GM19025 (cell line): ENCODE measurements around the gene RNF10.

ENCODE experiments used
- ATAC-seq: cut with Tn5 transposase; IDR thresholded peaks from one replicate; pipeline ENCODE4 v1.9.1; 2021; ENCODE audit warnings: mild to moderate bottlenecking, low read depth, moderate library complexity; ENCODE audit not compliant: unreplicated experiment

RNF10 gene

DNA sequence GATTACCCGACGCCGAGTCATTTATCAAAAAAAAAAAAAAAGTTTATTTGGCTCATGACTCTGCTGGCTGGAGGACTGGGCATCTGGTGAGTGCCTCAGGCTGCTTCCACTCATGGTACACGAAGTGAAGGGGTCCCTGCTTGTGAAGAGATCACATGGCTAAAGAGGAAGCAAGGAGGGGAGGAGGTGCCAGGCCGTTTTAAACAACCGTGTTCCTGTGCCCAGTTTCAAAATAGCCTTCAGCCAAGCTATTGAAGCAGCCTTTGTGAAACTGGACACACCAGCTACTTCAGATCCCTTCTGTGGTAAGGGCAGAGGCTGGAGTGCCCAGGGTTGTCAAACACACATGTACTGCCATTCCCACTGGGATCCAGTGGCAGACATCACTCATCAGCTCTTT lies 39.4 kb downstream of the RNF10 start:
- ATAC-seq, result no peak

DNA sequence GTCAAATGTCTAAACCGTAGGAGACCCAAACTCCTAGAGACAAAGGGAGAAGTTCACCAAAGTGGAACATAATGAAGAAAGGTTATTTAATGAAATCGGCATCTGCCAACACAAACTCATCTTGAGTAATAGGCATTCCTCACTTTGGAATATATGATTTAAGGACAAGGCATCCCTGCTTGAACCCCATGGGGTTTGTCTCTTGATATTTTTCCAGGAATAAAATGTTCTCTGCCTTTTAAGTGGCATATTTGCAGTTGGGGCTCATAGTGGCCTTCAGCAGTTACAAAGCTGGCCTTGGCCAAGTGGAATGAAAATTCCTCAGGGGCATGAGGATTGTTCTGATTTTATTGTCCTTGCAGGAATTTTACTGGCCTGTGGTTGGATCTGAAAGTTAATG lies 40.0 kb downstream of the RNF10 start:
- no peak for ATAC-seq

DNA sequence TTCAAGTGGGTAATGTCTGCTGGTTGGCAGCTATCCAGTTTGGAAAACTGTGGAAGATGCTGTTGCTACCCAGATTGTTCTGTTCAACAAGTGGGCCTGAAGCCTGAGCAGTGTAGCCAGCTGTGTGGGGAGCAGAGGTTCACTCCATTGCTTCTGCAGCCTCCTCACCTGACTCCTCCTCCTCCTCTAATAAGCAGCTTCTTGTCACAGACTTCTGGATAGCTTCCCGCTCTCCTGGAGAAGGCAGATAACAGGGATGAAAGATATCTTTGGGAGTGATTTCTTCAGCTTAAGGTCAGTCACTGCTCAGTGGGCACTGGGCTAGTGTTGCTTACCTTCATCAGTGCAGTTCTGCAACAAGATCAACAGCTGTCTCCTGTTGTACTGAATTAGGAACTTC lies 45.0 kb downstream of the RNF10 start:
- ATAC-seq, result no peak

DNA sequence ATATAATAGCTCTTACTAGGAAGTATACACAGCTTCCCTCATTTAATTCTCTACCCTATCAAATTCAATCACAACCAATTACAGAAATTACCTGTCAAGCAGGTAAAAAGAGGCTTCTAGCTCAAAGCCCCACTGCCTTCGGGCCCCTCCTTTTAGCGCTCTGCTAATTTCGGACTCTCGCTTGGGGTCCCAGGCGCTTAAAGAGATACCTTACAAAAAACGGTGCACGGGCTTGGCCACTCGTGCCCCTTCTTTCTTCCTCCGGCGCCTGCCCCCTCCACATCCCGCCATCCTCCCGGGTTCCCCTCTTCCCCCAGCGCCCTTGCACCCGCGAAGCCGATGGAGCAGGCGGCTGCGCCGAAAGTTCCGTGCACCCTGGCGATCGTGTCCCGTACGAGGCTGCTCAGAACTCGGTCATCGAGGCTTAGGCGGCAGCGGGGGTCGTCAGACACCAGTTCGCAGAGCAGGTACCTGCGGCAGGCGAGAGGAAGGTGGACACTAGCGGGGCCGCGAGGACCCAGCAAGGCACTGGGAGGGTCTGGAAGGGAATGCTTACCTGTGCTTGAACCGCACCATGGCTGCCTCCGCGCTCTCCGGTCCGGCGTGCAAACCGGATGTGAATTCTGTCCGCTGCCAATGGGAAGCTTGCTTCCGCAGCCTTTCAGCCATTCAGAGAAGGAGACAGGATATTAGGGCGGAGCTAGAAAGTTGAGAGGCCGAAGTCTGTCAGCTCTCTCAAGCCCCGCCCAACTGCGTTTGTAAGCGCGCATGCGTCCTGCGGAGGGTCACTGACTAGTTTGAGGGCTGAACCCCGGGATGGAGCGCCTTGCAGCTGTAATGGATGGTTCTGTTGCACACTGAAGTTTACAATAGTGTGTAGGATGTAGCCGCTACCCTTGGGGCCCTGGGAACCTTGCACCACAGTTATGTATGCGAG lies 46.9 kb downstream of the RNF10 start, which contains the start of gene POP5:
TSS of gene POP5 (minus strand) at position 616 of the 937 bp plus-strand sequence. CDS start at position 576, 40 bp downstream.
- ATAC-seq, result peak; percentile 91

DNA sequence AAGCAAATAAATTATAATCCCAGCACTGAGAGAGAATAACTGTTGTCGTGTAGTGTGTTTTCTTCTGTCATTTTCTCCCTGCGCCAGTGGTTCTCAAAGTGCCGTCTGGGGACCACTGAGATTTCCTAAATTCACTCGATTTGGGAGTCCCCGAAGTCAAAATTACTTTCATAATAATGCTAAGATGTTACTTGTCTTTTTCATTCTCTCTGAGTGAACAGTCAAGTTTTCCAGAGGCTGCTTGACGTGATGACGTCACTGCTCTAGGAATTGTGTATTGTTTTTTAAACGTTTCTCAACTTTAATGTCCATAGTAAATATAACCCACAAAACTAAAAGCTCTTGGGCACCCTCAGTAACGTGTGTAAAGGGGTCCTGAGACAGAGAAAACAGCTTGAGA lies 47.8 kb downstream of the RNF10 start:
- no peak for ATAC-seq

DNA sequence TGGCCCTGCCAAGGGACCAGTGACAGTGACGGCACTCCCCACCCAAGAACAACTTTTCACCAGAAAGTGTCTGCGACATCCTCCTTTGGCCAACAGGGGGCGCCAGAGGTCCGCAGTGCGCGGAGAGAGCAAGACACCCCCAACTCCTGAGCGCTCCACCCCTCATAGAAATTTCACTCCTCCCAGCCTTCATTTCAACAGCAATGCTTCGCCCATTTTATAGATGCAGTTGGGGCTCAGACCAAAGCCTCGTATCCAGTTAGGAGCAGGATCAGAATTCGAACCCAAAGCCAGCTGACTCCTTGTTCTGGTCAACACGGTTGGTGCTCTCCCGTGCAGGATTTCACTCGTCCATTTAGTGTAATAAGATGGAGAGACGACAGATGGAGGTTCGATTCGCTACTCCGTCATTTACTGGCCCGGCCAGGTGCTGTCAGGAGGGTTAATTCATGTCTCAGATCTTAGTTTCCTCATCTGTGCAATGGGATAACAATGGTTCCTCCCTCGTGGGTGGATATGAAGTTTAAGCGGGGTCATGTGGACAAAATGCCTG lies 49.4 kb downstream of the RNF10 start:
- ATAC-seq, result no peak

DNA sequence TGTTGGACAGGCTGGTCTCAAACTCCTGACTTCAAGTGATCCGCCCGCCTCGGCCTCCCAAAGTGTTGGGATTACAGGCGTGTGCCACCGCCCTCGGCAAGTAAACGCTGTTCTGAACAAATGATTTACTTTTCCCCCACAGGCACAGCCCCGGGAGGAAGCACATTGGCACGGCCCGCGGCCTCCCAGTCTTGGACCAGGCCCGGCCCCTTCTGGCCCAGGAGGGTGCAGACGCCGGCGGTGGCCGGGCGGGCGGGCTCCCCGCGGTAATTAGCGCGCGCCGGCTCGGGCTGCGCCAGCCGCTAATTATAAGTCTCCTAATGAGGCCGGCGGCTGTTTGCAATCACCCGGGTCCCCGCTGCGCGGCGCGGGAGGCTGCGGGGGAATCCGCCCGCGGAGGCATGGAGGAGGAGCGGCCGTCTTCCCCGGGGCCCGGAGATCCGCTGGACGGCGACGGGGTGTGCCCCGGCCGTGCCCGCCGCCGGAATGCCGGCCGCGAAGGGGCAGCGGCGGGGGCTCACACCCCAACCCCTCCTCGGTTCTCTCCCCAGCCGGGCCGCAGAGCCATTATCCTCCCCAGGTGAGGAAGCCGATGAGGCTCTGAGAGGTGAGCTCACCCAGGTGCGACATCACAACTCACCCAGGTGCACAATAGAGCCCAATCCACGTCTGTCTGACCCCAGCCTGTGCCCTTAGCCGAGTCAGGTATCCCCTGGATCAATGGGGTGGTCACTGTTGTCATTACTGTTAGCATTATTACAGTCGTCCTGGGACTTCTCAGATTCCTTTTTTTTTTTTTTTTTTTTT lies 50.4 kb downstream of the RNF10 start:
- ATAC-seq, result no peak

DNA sequence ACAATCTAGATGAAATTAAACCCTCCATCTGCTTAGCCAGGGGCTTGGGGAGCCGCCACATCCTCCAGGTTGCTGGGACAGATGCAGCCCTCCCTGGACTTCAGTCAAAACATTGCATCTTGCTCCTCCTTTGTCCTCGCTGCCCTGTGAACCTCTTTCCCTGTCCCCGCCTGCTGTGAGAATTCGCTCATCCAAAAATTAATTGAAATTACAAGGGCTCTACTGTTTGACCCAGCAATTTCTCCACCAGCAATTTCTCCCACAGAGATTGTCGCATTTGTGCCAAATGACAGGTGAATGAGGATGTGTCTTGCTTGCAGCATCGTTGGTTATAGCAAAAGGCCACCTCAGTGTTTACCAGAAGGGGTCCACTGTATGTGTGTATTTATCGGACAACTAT lies 52.0 kb downstream of the RNF10 start:
- no peak for ATAC-seq

DNA sequence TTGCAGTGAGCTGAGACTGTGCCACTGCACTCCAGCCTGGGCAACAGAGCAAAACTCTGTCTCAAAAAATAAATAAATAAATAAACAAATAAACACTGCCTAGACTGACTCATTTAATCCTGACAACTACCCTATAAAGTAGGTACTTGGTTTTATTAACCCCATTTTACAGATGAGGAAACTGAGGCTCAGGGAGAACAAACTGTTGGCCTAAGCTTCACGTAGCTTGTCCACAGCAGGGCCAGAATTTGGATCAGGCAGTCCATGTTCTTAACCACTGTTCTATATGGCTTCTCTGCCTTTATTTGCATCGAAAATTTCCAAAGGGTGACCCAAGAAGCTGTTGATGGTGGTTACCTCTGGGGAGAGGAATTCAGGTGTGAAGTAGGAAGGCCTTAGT lies 52.7 kb downstream of the RNF10 start:
- ATAC-seq, result no peak

DNA sequence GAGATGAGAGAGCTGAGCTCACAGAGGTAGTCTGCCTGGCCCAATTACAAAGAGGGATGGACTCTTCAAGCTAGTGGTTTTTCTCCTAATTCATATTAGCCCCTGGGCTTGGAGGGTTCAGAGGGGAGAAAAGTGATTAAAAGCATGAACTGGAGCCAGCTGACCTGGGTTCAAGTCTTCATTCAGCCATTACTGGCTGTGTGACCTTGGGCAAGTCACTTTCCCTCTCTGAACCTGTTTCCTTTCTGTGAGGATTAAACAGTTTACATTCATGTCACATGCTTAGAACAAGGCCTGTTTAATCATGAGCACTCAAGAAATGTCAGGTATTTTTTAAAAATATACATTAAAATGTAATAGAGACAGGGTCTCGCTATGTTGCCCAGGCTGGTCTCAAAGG lies 54.2 kb downstream of the RNF10 start:
- no peak for ATAC-seq

DNA sequence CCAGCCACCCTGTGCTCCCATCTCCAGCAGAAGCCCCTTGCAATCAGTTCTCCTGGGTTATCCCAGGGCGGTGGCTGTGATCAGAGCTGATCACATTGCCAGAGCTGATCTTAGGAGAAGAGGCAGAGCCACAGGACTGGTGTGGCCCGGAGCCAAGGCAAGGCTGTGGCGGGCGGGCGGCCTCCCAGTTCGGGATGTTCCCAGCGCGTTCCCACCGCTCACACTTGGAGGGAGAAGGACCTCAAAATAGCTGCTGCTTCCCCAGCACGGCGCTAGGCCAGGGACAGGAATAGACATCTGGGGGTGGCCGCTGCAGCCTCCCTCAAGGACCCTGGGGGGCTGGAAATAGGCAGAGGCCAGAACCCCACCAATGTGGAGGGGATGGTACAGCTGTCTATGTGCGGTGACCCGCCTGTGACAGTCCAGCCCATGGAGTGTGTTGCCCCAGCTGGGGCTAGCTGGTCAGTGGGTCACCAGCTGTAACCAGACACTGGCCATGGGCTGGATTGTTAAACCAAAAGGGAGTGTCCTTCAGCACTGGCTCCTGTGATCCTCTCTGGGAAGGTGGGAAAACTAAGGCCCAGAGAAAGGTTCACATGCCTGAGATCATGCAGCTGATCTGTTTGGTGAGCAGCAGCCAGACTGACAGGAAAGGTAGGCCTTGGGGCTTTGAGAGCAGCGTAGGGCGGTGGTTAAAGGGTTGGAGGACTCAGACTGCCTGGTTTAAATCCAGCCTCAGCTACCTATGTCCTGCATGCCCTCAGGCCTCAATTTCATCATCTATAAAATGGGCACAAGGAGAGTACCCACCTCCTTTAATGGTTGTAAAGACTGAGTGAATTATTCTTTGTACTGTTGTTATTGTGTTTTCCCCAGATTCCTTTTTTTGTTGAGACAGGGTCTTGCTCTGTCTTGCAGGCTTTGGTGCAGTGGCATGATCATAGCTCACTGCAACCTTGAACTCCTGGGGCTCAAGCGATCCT lies 55.1 kb downstream of the RNF10 start:
- ATAC-seq, result no peak

DNA sequence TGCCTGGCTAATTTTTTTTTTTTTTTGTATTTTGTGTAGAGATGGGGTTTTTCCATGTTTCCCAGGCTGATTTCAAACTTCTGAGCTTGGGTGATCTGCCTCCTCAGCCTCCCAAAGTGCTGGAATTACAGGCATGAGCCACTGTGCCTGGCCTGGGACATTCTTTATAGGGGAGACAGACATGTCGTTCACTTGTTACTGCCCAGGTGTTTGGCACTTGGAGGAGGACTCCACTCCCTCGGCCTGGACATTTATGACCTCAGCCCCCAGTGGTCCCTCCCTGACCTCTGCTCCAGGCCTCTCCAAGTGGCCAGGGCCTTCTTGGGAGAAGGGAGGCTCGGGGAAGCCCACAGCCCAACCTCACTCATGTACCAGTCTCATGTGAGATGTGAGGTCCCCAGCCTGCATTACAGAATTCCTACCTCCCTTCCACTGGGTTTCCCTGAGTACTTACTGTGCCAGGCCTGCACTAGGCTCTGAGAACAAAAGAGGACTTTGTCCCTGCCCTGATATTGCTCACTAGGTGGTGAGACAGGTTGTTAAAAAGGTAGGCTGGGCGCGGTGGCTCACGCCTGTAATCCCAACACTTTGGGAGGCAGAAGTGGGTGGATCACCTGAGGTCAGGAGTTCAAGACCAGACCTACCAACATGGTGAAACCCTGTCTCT lies 56.7 kb downstream of the RNF10 start:
- ATAC-seq, result no peak

DNA sequence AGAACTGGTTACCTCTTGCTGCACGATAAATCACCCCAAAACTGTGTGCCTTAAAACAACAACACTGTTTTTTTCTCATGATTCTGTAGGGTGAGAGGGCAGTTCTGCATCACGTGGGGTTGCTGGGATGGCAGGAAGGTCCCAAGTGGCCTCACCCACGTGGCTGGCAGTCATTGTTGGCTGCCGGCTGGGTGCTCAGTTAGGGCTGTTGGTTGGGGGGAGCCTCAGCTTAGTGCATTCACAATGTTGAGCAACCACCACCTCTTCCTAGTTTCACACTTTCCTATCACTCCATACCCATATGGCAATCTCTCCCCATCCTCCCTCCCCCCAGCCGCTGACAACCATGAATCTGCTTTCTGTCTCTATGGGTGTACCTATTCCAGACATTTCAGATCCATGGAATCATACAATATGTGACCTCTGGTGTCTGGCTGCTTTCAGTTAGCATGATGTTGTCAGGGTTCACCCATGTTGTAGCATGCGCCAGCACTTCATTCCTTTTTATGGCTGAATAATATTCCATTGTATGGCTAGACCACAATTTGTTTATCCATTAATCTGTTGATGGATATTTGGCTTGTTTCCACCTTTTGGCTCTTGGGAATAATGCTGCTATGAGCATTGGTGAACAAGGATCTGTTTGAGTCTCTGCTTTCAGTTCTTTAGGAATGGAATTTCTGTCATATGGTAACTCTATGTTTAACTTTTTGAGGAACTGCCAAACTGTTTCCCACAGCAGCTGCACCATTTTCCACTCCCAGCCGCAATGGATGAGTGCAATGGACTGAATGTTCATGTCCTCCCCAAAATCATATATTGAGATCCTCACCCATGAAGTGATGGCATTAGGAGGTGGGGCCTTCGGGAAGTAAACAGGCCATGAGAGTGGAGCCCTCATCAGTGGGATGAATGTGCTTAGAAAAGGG lies 58.2 kb downstream of the RNF10 start:
- ATAC-seq, result no peak

DNA sequence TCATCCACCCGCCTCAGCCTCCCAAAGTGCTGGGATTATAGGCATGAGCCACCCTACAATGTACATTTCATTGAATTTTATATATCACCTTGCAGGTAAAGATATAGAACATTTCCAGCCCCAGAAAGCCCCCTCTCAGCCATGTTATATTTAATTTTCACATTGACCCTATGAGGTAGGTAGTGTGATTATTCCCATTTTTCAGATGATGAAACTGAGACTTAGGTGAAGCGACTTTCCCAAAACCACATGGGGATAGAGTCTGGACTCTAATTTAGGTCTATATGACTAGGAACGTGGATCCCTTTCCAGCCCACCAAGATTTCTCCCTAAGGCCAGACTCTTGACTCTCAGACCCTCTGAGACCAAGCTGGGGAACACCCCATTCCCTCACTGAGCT lies 62.7 kb downstream of the RNF10 start:
- no peak for ATAC-seq

DNA sequence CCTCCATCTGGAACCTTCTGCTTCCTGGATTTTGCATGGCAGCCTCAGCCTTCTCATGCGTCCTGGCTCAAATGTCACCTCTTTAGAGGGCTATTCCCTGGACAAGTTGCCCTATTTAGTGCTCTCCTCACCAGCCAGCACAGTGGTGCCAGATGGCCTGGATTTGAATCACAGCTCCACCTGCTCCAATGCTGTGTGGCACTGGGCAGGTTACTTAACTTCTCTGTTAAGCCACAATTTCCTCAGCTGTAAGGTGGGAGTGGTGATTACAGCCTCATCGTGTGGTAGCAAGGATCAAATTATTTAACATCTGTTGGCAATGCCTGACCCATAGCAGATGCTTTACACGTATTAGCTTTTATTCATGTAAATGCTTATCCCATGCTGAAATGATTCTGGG lies 63.7 kb downstream of the RNF10 start:
- no peak for ATAC-seq

DNA sequence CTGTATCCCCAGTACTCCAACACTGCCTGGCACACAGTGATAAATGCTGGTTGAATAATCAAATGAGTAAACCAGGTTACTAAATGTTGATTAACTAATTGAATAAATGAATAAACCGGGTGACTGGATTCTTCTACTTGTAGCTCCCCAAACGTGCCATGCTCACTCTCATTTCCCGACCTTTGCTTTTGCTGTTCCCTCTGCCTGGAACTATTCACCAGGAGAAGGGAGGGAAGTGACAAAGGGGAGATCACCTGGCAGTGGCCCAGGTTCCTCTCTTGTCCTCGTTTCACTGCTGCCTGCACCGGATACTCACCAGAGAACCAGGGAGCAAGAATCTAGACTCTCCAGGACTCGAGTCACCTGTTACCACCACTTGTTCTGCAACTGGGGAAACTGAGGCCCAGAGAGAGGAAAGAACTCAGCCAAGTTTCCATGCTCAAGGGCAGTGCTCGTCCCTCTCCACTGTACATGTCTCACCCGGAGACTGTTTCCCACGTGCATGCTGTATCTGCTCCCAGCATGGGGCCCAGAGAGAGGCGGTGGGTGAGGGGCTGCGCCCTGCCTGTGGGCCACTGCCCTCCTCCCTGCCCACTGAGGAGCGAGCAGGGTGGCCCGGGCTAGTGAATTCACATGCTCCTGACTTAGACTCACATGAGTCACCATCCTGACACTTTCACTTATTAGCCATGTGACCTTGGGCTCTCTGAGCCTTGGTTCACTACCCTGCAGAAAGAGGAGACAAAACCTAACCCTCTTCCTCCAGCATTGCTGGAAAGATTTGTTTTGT lies 64.7 kb downstream of the RNF10 start:
- ATAC-seq, result no peak

DNA sequence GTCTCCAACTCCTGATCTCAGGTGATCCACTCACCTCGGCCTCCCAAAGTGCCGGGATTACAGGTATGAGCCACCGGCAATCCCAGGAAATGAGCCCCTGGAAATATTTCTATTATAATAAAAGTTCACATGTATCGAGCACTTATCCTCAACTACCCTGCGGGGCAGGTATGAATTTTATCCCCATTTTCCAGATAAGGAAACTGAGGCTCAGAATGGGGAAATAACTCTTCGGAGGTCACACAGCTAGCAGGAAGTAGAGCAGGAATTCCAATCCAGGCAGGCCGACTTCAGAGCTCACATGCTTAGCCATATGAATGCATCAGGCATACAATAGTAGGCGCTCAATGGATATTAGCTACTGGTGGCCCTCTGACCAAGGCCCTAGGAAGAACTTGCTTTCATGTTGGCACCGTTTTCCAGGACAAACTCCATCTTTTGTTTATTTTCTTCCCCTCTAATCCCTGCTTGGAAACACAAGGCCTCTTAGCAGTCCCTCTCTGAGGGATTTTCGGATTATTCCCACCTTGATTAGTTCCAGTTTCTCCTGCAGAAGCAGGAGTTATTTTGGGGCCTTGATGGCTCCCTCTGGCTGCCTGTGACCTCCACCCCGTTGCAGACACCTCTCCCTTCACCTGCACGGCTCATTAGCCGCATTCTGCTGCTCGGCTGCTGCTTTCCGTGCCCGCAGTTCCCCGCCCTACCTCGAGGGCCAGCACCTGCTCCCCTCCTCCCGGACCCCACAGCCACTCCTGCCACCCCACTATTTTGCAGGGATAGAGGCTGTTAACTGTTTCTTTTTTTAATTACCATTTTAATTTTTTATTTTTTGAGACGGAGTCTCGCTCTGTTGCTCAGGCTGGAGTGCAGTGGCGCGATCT lies 65.8 kb downstream of the RNF10 start:
- ATAC-seq, result no peak
